HCT116 (cell line): ENCODE results near the gene CDK11B.
"Not testable (repeated sequence)": the region's sequence is repeated elsewhere in the genome, so short reads cannot be mapped to it uniquely, and the experiment has no call there.

Experiments used
- ATF3 ChIP-seq: IDR thresholded peaks from 2 replicates; pipeline ENCODE4 v1.6.1; 2012
- CBX3 ChIP-seq: IDR thresholded peaks from 2 replicates; pipeline ENCODE4 v1.6.1; 2012; ENCODE audit warnings: low read depth
- CEBPB ChIP-seq: IDR thresholded peaks from 2 replicates; pipeline ENCODE4 v1.6.1; 2012; ENCODE audit warnings: low read depth
- CTCF ChIP-seq, 3 experiments: fragments of 200-600 bp in 1 of 3; sonication (generic) in 1 of 3; IDR thresholded peaks in 2 of 3; conservative IDR thresholded peaks in 1 of 3; 2 replicates each; pipeline ENCODE4 v1.5.1; 2012 to 2017; ENCODE audit warnings: low read depth in 2 of 3, low read length in 2 of 3, antibody characterized with exemption in 1 of 3, borderline replicate concordance in 1 of 3, control low read depth in 1 of 3, mild to moderate bottlenecking in 1 of 3, mixed read lengths in 1 of 3, mixed run types in 1 of 3, moderate library complexity in 1 of 3; ENCODE audit not compliant: insufficient read depth in 1 of 3
- EZH2 ChIP-seq: fragments of 200-600 bp; sonication (generic); IDR thresholded peaks from 2 replicates; pipeline ENCODE4 v1.6.1; 2017; ENCODE audit warnings: antibody characterized with exemption, mixed run types
- POLR2A ChIP-seq: IDR thresholded peaks from 2 replicates; pipeline ENCODE4 v1.7.0; 2011; ENCODE audit warnings: borderline replicate concordance; ENCODE audit not compliant: insufficient read depth, insufficient read length; ENCODE audit errors: extremely low read depth
- RAD21 ChIP-seq: IDR thresholded peaks from 2 replicates; pipeline ENCODE4 v1.6.1; 2012; ENCODE audit warnings: low read depth, mild to moderate bottlenecking
- REST ChIP-seq: IDR thresholded peaks from 2 replicates; pipeline ENCODE4 v1.6.1; 2012; ENCODE audit warnings: low read depth
- SIN3A ChIP-seq: IDR thresholded peaks from 2 replicates; pipeline ENCODE4 v1.6.1; 2012; ENCODE audit warnings: low read depth
- SP1 ChIP-seq: IDR thresholded peaks from 2 replicates; pipeline ENCODE4 v1.6.1; 2012; ENCODE audit warnings: low read depth
- ZNF274 ChIP-seq: fragments of 200-500 bp; sonication (Bioruptor generic); IDR thresholded peaks from 2 replicates; pipeline ENCODE4 v1.6.1; 2014; ENCODE audit warnings: mild to moderate bottlenecking, low read depth, low read length, inconsistent platforms

GRCh38 chr1:1700067-1700466 lies 41.3 kb upstream of the CDK11B start:
- not testable (repeated sequence) for TF ChIP-seq CTCF (IDR thresholded peaks at IDR 0.05 in 2 of 3, conservative IDR thresholded peaks at IDR 0.05 in 1 of 3; ENCODE audit: borderline replicate concordance in 1 of 3, insufficient read depth in 1 of 3, low read depth in 2 of 3, low read length in 2 of 3); ZNF274; POLR2A; RAD21; REST; SIN3A; CEBPB; EZH2; SP1; ATF3; CBX3
